GM12865 (cell line): Measurements from ENCODE around the gene INTS7.
"Not testable (repeated sequence)": the region's sequence is repeated elsewhere in the genome, so short reads cannot be mapped to it uniquely, and the experiment has no call there.

Experiments
- DNase-seq: peaks from one replicate; pipeline ENCODE4 v3.0.0; 2010; ENCODE audit warnings: low read depth
- H3K4me3 ChIP-seq: 2 replicates; pipeline ENCODE4 v1.5.1; 2011; ENCODE audit warnings: mild to moderate bottlenecking, low read depth, low read length, control low read depth
- CTCF ChIP-seq: IDR thresholded peaks from 2 replicates; pipeline ENCODE4 v1.5.1; 2011; ENCODE audit warnings: low read length, control low read depth, low read depth, inconsistent platforms; ENCODE audit not compliant: insufficient read depth; ENCODE audit errors: missing control alignments

Gene INTS7

GRCh38 chr1:211959680-211960079, 75.7 kb downstream of the INTS7 start:
- DNase-seq: no peak
- TF ChIP-seq CTCF: no peak
- no peak overlapping the region for H3K4me3 ChIP-seq

GRCh38 chr1:211959221-211959620, 76.1 kb downstream of the INTS7 start:
- no peak overlapping the region for H3K4me3 ChIP-seq
- TF ChIP-seq CTCF: no peak
- DNase-seq: no peak

- not testable (repeated sequence) for DNase-seq
Measured at GRCh38 chr1:211954028-211954427, 81.3 kb downstream of the INTS7 start.

GRCh38 chr1:211953543-211953942, 81.8 kb downstream of the INTS7 start:
- not testable (repeated sequence) for DNase-seq, H3K4me3 ChIP-seq

More at GRCh38 chr1:211954028-211954427, 81.3 kb downstream of the INTS7 start:
- H3K4me3 ChIP-seq: not testable (repeated sequence)

- no peak for DNase-seq
- no peak for TF ChIP-seq CTCF
Measured at GRCh38 chr1:211952299-211952698, 83.1 kb downstream of the INTS7 start.

GRCh38 chr1:211951856-211952255, 83.5 kb downstream of the INTS7 start:
- no peak for TF ChIP-seq CTCF
- H3K4me3 ChIP-seq: no peak overlapping the region
- DNase-seq: peak; percentile 76

More at GRCh38 chr1:211952299-211952698, 83.1 kb downstream of the INTS7 start:
- H3K4me3 ChIP-seq: no peak overlapping the region

- H3K4me3 ChIP-seq: no peak overlapping the region
- DNase-seq: no peak
- no peak for TF ChIP-seq CTCF
Measured at GRCh38 chr1:211948377-211948776, 87.0 kb downstream of the INTS7 start.

- DNase-seq: no peak
- no peak overlapping the region for H3K4me3 ChIP-seq
- no peak for TF ChIP-seq CTCF
Measured at GRCh38 chr1:211947396-211948295, 87.7 kb downstream of the INTS7 start.
